ENCODE measurements around the gene FILIP1. TPM values are rescaled to one million over a fixed set of nuclear protein-coding genes. Genes with fewer than 3 reads are reported as not detected.

The FILIP1 gene
- total and polyA plus RNA-seq, 9 donors, result 1.1 to 7.1 (median 2.7) TPM

- intact Hi-C loops (cut with DNase I), result no loop called here
- H3K4me1 ChIP-seq (ENCODE audit: insufficient read depth), result peaks cover 10% of the 10 kb centered on the region
These were observed 218.5 kb downstream of the FILIP1 start for GRCh38 chr6:75275067-75275466.

DNA sequence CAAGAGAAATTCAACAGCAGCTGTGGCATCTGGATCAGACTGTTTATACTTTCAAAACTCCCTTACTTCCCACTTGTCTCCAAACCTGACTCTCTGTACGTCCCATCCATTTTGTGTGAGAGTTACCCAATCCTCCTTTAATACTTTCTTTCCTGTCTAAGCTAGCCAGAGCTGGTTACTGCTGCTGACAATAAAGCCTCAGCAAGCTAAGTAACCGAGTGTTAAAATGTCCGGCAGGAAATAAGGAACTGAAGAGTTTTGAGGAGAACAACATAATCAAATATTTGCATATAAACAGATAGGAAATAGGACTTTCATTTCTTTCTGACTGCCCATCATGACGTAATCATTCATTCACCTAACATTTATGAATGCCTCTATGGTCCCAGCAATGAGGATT, 220.6 kb downstream of the FILIP1 start:
- no peak overlapping the region for H3K27ac ChIP-seq
- intact Hi-C loops (cut with DNase I), result no loop called here
- H3K4me3 ChIP-seq, result no peak overlapping the region

More at GRCh38 chr6:75275067-75275466, 218.5 kb downstream of the FILIP1 start:
- Histone ChIP-seq H3K4me3 (no peak overlapping the region), H3K9me3 (no peaks in the 10 kb centered on the region), H3K27me3 (no peaks in the 10 kb centered on the region), H3K27ac (no peak overlapping the region), H3K36me3 (no peaks in the 10 kb centered on the region)
- TF ChIP-seq, protein P1, sequence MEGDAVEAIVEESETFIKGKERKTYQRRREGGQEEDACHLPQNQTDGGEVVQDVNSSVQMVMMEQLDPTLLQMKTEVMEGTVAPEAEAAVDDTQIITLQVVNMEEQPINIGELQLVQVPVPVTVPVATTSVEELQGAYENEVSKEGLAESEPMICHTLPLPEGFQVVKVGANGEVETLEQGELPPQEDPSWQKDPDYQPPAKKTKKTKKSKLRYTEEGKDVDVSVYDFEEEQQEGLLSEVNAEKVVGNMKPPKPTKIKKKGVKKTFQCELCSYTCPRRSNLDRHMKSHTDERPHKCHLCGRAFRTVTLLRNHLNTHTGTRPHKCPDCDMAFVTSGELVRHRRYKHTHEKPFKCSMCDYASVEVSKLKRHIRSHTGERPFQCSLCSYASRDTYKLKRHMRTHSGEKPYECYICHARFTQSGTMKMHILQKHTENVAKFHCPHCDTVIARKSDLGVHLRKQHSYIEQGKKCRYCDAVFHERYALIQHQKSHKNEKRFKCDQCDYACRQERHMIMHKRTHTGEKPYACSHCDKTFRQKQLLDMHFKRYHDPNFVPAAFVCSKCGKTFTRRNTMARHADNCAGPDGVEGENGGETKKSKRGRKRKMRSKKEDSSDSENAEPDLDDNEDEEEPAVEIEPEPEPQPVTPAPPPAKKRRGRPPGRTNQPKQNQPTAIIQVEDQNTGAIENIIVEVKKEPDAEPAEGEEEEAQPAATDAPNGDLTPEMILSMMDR (IDR thresholded peaks at IDR 0.05), result no peak
- TF ChIP-seq POLR2A (IDR thresholded peaks at IDR 0.05) (no peak), EP300 (IDR thresholded peaks at IDR 0.05) (no peak)
- DNase-seq, result no peak

GRCh38 chr6:75272145-75272840, 221.3 kb downstream of the FILIP1 start:
- WGBS, 3 donors, result 88 to 92% (median 90%) methylated on average over 5 of the region's 5 CpGs
- H3K27me3 ChIP-seq, result no peaks in the 10 kb centered on the region
- intact Hi-C loops (cut with DNase I), result no loop called here
- H3K27ac ChIP-seq, result no peak overlapping the region
- DNase-seq, result no peak
- H3K36me3 ChIP-seq, result no peaks in the 10 kb centered on the region
- no peaks in the 10 kb centered on the region for H3K9me3 ChIP-seq
- no peak for TF ChIP-seq POLR2A (IDR thresholded peaks at IDR 0.05)
- TF ChIP-seq, protein P1 (IDR thresholded peaks at IDR 0.05), result no peak
- no peak for TF ChIP-seq EP300 (IDR thresholded peaks at IDR 0.05)
- H3K4me1 ChIP-seq (ENCODE audit: insufficient read depth), result peaks cover 5% of the 10 kb centered on the region
- H3K4me3 ChIP-seq, result no peak overlapping the region

More for the DNA sequence above, 220.6 kb downstream of the FILIP1 start:
- Histone ChIP-seq H3K4me1 (ENCODE audit: insufficient read depth) (peaks cover 8% of the 10 kb centered on the region), H3K27me3 (no peaks in the 10 kb centered on the region), H3K36me3 (no peaks in the 10 kb centered on the region), H3K9me3 (no peaks in the 10 kb centered on the region)
- DNase-seq, result no peak
- TF ChIP-seq, protein P1 (IDR thresholded peaks at IDR 0.05), result no peak
- TF ChIP-seq POLR2A (IDR thresholded peaks at IDR 0.05), result no peak
- TF ChIP-seq EP300 (IDR thresholded peaks at IDR 0.05), result no peak
- WGBS, 3 donors, result 90 to 97% (median 94%) methylated on average over 4 of the region's 4 CpGs

DNA sequence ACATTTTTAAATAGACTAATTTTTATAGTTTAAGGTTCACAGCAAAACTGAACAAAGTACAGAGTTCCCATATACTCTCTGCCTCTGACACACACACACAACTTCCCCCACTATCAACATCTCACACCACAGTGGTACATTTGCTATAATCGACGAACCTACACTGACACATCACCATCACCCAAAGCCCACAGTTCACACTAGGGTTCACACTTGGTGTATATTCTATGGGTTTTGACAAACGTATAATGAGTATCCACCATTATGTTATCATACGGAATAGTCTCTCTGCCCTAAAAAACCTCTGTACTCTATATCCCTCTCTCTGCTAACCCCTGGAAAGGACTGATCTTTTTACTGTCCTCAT, 224.6 kb downstream of the FILIP1 start:
- WGBS, 3 donors, result 90 to 94% (median 92%) methylated on average over 4 of the region's 4 CpGs
- no peak for DNase-seq
- peaks cover 4% of the 10 kb centered on the region for H3K4me1 ChIP-seq (ENCODE audit: insufficient read depth)

More for the DNA sequence above, 224.6 kb downstream of the FILIP1 start:
- H3K4me3 ChIP-seq, result no peak overlapping the region
- H3K27me3 ChIP-seq, result no peaks in the 10 kb centered on the region
- H3K9me3 ChIP-seq, result no peaks in the 10 kb centered on the region
- TF ChIP-seq, protein P1 (IDR thresholded peaks at IDR 0.05), result no peak
- no peak for TF ChIP-seq EP300 (IDR thresholded peaks at IDR 0.05)
- TF ChIP-seq POLR2A (IDR thresholded peaks at IDR 0.05), result no peak
- intact Hi-C loops (cut with DNase I), result loop anchor here (5.0 to 10.0 kb wide), 2 partner anchors 256 to 258 kb away; no protein-coding TSS in a partner anchor
- no peaks in the 10 kb centered on the region for H3K36me3 ChIP-seq
- H3K27ac ChIP-seq, result no peak overlapping the region

Data from ovary (tissue), 9 donors.